WTC11 (cell line): ENCODE results near the gene ATR. TPM values are rescaled to one million over a fixed set of nuclear protein-coding genes. Genes with fewer than 3 reads are reported as not detected.

ENCODE experiments used
- ATAC-seq: fragments of 200-7000 bp; cut with Tn5 transposase; 2 replicates; pipeline ENCODE4 v1.10.0; 2021; ENCODE audit warnings: mild to moderate bottlenecking, moderate library complexity
- CTCF ChIA-PET: fragments of 300-600 bp; sonication (Branson Sonifier 250); formaldehyde crosslinking; loops from one replicate; lab custom pipeline; 2021; ENCODE audit warnings: antibody characterized with exemption; lab: Charles Lee
- POLR2A ChIA-PET: fragments of 350-600 bp; sonication (Branson Sonifier 250); formaldehyde crosslinking; loops from one replicate; lab custom pipeline; 2021; ENCODE audit warnings: antibody characterized with exemption; lab: Charles Lee
- DNase-seq: peaks from one replicate; pipeline ENCODE4 v3.0.0; 2021; ENCODE audit warnings: low spot score
- H3K27ac Mint-ChIP-seq: 2 replicates; pipeline ENCODE4 v1.8.0; 2021; ENCODE audit warnings: mixed read lengths
- H3K27me3 Mint-ChIP-seq: 2 replicates; pipeline ENCODE4 v1.8.0; 2021; ENCODE audit warnings: low read depth, mild to moderate bottlenecking, moderate library complexity, mixed read lengths
- H3K36me3 Mint-ChIP-seq: 2 replicates; pipeline ENCODE4 v1.8.0; 2021; ENCODE audit warnings: mixed read lengths
- H3K4me1 Mint-ChIP-seq: 2 replicates; pipeline ENCODE4 v1.8.0; 2022; ENCODE audit warnings: mixed read lengths
- H3K4me3 Mint-ChIP-seq: 2 replicates; pipeline ENCODE4 v1.8.0; 2021; ENCODE audit warnings: mild to moderate bottlenecking, moderate library complexity, mixed read lengths
- H3K9me3 Mint-ChIP-seq: 2 replicates; pipeline ENCODE4 v1.8.0; 2021; ENCODE audit warnings: mixed read lengths
- ATF1 ChIP-seq: sonication (generic); formaldehyde crosslinking; IDR thresholded peaks from 2 replicates; pipeline ENCODE4 v1.8.1; 2023; ENCODE audit warnings: mild to moderate bottlenecking, moderate library complexity, missing genetic modification reagents
- FOXJ3 ChIP-seq: sonication (generic); formaldehyde crosslinking; IDR thresholded peaks from 2 replicates; pipeline ENCODE4 v1.9.0; 2021; ENCODE audit warnings: missing genetic modification reagents, mild to moderate bottlenecking, borderline replicate concordance
- FOXP1 ChIP-seq: sonication (generic); formaldehyde crosslinking; IDR thresholded peaks from 2 replicates; pipeline ENCODE4 v1.8.0; 2022; ENCODE audit warnings: missing genetic modification reagents, mild to moderate bottlenecking, moderate library complexity, borderline replicate concordance
- GTF2I ChIP-seq: fragments of 250-450 bp; sonication (Bioruptor Pico); conservative IDR thresholded peaks from 2 replicates; pipeline ENCODE4 v1.4.0; 2021; ENCODE audit warnings: mild to moderate bottlenecking
- KAT7 ChIP-seq: sonication (generic); formaldehyde crosslinking; IDR thresholded peaks from 2 replicates; pipeline ENCODE4 v1.8.1; 2023; ENCODE audit warnings: missing genetic modification reagents, mild to moderate bottlenecking, borderline replicate concordance
- MXD4 ChIP-seq: fragments of 250-450 bp; sonication (Bioruptor Pico); IDR thresholded peaks from 2 replicates; pipeline ENCODE4 v1.8.0; 2021; ENCODE audit warnings: mild to moderate bottlenecking, moderate library complexity, borderline replicate concordance
- MYBL2 ChIP-seq: sonication (generic); formaldehyde crosslinking; IDR thresholded peaks from 2 replicates; pipeline ENCODE4 v1.8.1; 2023; ENCODE audit warnings: mild to moderate bottlenecking, moderate library complexity, missing genetic modification reagents
- NFE2L1 ChIP-seq: sonication (generic); formaldehyde crosslinking; IDR thresholded peaks from 2 replicates; pipeline ENCODE4 v1.8.1; 2023; ENCODE audit warnings: missing genetic modification reagents
- NR1H2 ChIP-seq: sonication (generic); formaldehyde crosslinking; IDR thresholded peaks from 2 replicates; pipeline ENCODE4 v1.9.0; 2021; ENCODE audit warnings: mild to moderate bottlenecking, moderate library complexity, missing genetic modification reagents
- OVOL2 ChIP-seq: fragments of 250-450 bp; sonication (Bioruptor Pico); IDR thresholded peaks from 2 replicates; pipeline ENCODE4 v1.9.0; 2021; ENCODE audit warnings: mild to moderate bottlenecking, borderline replicate concordance
- RELA ChIP-seq: sonication (generic); formaldehyde crosslinking; IDR thresholded peaks from 2 replicates; pipeline ENCODE4 v1.8.1; 2022; ENCODE audit warnings: missing genetic modification reagents, mild to moderate bottlenecking, borderline replicate concordance
- SP1 ChIP-seq: sonication (generic); formaldehyde crosslinking; conservative IDR thresholded peaks from 2 replicates; pipeline ENCODE4 v1.8.1; 2022; ENCODE audit warnings: missing genetic modification reagents
- TEAD4 ChIP-seq: sonication (generic); formaldehyde crosslinking; IDR thresholded peaks from 2 replicates; pipeline ENCODE4 v1.8.0; 2022; ENCODE audit warnings: mild to moderate bottlenecking, missing genetic modification reagents
- ZNF396 ChIP-seq: fragments of 250-450 bp; sonication (Bioruptor Pico); IDR thresholded peaks from 2 replicates; pipeline ENCODE4 v1.8.0; 2021; ENCODE audit warnings: mild to moderate bottlenecking, moderate library complexity, borderline replicate concordance
- total RNA-seq: library from RNA; stranded (reverse); gene quantifications from 3 replicates; pipeline ENCODE4 v1.2.3, GENCODE V29; 2021
- TF ChIP-seq, protein P1 (sequence below): sonication (generic); formaldehyde crosslinking; IDR thresholded peaks from 2 replicates; pipeline ENCODE4 v1.8.1; 2023; ENCODE audit warnings: mild to moderate bottlenecking, moderate library complexity, missing genetic modification reagents
- TF ChIP-seq, protein P2 (sequence below): sonication (generic); formaldehyde crosslinking; IDR thresholded peaks from 2 replicates; pipeline ENCODE4 v1.8.1; 2022; ENCODE audit warnings: mild to moderate bottlenecking, missing genetic modification reagents, moderate library complexity, borderline replicate concordance
- TF ChIP-seq, protein P3 (sequence below): sonication (generic); formaldehyde crosslinking; IDR thresholded peaks from 2 replicates; pipeline ENCODE4 v1.8.0; 2022; ENCODE audit warnings: mild to moderate bottlenecking, missing genetic modification reagents
- TF ChIP-seq, protein P4 (sequence below): sonication (generic); formaldehyde crosslinking; IDR thresholded peaks from 2 replicates; pipeline ENCODE4 v1.8.1; 2023; ENCODE audit warnings: mild to moderate bottlenecking, missing genetic modification reagents
- TF ChIP-seq, protein P5 (sequence below): fragments of 250-450 bp; sonication (Bioruptor Pico); IDR thresholded peaks from 2 replicates; pipeline ENCODE4 v1.9.0; 2021; ENCODE audit warnings: mild to moderate bottlenecking
- TF ChIP-seq, protein P6 (sequence below): sonication (generic); formaldehyde crosslinking; IDR thresholded peaks from 2 replicates; pipeline ENCODE4 v1.8.0; 2022; ENCODE audit warnings: missing genetic modification reagents
- TF ChIP-seq, protein P7 (sequence below): sonication (generic); formaldehyde crosslinking; IDR thresholded peaks from 2 replicates; pipeline ENCODE4 v1.8.1; 2022; ENCODE audit warnings: low read depth, mild to moderate bottlenecking, moderate library complexity, missing genetic modification reagents, borderline replicate concordance

Gene ATR
- total RNA-seq, 1 experiment from 2014 or later, result 26.7 TPM

DNA sequence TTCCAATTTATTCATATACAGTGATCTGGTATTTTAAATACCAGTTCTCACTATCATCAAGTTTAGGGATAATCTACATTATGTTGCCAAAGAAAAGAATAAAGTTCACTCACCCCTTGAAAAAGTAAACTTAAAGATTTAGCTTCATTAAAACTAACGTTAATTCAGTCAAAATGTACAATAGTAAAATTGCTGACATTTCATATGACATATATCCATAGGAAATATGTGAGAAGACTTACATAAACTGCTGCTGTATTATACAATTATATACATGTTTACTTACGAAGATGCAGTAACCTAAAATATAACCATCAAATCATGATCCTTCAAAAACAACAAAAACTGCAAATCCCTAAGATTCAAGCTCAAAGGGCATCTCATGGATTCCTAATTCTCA, 44.0 kb downstream of the ATR start:
- Mint-ChIP-seq H3K27me3 (no peaks in the 10 kb centered on the region), H3K27ac (no peak overlapping the region), H3K36me3 (peaks cover 35% of the 10 kb centered on the region), H3K9me3 (peaks cover 11% of the 10 kb centered on the region), H3K4me3 (no peak overlapping the region), H3K4me1 (no peaks in the 10 kb centered on the region)
- DNase-seq (no peak), ATAC-seq (no peak)
- no peak for TF ChIP-seq ATF1
- no peak for TF ChIP-seq MYBL2 (CRISPR knock-in tag)
- TF ChIP-seq, protein P1, sequence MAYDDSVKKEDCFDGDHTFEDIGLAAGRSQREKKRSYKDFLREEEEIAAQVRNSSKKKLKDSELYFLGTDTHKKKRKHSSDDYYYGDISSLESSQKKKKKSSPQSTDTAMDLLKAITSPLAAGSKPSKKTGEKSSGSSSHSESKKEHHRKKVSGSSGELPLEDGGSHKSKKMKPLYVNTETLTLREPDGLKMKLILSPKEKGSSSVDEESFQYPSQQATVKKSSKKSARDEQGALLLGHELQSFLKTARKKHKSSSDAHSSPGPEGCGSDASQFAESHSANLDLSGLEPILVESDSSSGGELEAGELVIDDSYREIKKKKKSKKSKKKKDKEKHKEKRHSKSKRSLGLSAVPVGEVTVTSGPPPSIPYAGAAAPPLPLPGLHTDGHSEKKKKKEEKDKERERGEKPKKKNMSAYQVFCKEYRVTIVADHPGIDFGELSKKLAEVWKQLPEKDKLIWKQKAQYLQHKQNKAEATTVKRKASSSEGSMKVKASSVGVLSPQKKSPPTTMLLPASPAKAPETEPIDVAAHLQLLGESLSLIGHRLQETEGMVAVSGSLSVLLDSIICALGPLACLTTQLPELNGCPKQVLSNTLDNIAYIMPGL (CRISPR knock-in tag), result no peak
- no peak for TF ChIP-seq SP1
- TF ChIP-seq, protein P2, sequence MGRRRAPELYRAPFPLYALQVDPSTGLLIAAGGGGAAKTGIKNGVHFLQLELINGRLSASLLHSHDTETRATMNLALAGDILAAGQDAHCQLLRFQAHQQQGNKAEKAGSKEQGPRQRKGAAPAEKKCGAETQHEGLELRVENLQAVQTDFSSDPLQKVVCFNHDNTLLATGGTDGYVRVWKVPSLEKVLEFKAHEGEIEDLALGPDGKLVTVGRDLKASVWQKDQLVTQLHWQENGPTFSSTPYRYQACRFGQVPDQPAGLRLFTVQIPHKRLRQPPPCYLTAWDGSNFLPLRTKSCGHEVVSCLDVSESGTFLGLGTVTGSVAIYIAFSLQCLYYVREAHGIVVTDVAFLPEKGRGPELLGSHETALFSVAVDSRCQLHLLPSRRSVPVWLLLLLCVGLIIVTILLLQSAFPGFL, result no peak
- no peak for TF ChIP-seq FOXP1 (CRISPR knock-in tag)
- TF ChIP-seq, protein P3, sequence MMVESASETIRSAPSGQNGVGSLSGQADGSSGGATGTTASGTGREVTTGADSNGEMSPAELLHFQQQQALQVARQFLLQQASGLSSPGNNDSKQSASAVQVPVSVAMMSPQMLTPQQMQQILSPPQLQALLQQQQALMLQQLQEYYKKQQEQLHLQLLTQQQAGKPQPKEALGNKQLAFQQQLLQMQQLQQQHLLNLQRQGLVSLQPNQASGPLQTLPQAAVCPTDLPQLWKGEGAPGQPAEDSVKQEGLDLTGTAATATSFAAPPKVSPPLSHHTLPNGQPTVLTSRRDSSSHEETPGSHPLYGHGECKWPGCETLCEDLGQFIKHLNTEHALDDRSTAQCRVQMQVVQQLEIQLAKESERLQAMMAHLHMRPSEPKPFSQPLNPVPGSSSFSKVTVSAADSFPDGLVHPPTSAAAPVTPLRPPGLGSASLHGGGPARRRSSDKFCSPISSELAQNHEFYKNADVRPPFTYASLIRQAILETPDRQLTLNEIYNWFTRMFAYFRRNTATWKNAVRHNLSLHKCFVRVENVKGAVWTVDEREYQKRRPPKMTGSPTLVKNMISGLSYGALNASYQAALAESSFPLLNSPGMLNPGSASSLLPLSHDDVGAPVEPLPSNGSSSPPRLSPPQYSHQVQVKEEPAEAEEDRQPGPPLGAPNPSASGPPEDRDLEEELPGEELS (CRISPR knock-in tag), result no peak
- no peak for TF ChIP-seq RELA (CRISPR knock-in tag)
- TF ChIP-seq, protein P4, sequence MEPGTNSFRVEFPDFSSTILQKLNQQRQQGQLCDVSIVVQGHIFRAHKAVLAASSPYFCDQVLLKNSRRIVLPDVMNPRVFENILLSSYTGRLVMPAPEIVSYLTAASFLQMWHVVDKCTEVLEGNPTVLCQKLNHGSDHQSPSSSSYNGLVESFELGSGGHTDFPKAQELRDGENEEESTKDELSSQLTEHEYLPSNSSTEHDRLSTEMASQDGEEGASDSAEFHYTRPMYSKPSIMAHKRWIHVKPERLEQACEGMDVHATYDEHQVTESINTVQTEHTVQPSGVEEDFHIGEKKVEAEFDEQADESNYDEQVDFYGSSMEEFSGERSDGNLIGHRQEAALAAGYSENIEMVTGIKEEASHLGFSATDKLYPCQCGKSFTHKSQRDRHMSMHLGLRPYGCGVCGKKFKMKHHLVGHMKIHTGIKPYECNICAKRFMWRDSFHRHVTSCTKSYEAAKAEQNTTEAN (CRISPR knock-in tag), result no peak
- POLR2A ChIA-PET, result no interaction called here
- CTCF ChIA-PET, result no interaction called here

DNA sequence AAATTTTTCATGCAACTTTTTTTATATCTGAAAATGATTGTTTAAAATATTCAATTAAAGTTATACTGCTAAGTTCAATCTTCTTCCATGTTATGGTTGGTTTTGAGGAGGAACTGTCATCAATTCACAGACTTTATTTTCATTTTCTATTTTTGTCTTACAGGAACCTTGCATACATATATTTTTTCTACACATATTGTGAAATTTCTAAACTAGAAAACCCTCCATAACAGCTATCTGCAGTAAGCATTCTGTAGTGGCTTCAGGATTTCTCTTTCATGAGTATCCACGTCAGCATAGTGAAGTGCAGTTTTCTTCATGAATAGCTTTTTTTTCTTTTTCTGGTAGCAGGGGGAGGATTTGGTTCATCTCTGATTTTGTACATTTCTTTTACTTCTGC, 48.2 kb downstream of the ATR start:
- ChIA-PET POLR2A (no interaction called here), CTCF (no interaction called here)
- Mint-ChIP-seq H3K4me1 (no peaks in the 10 kb centered on the region), H3K9me3 (peaks cover 11% of the 10 kb centered on the region), H3K36me3 (peaks cover 35% of the 10 kb centered on the region), H3K27me3 (no peaks in the 10 kb centered on the region), H3K4me3 (no peak overlapping the region), H3K27ac (no peak overlapping the region)
- DNase-seq (no peak), ATAC-seq (no peak)
- no peak for TF ChIP-seq FOXJ3
- TF ChIP-seq TEAD4 (CRISPR knock-in tag), result no peak
- TF ChIP-seq MXD4, result no peak
- TF ChIP-seq NFE2L1 (CRISPR knock-in tag), result no peak
- no peak for TF ChIP-seq GTF2I
- TF ChIP-seq, protein P5, sequence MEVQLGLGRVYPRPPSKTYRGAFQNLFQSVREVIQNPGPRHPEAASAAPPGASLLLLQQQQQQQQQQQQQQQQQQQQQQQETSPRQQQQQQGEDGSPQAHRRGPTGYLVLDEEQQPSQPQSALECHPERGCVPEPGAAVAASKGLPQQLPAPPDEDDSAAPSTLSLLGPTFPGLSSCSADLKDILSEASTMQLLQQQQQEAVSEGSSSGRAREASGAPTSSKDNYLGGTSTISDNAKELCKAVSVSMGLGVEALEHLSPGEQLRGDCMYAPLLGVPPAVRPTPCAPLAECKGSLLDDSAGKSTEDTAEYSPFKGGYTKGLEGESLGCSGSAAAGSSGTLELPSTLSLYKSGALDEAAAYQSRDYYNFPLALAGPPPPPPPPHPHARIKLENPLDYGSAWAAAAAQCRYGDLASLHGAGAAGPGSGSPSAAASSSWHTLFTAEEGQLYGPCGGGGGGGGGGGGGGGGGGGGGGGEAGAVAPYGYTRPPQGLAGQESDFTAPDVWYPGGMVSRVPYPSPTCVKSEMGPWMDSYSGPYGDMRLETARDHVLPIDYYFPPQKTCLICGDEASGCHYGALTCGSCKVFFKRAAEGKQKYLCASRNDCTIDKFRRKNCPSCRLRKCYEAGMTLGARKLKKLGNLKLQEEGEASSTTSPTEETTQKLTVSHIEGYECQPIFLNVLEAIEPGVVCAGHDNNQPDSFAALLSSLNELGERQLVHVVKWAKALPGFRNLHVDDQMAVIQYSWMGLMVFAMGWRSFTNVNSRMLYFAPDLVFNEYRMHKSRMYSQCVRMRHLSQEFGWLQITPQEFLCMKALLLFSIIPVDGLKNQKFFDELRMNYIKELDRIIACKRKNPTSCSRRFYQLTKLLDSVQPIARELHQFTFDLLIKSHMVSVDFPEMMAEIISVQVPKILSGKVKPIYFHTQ, result no peak
- TF ChIP-seq, protein P6, sequence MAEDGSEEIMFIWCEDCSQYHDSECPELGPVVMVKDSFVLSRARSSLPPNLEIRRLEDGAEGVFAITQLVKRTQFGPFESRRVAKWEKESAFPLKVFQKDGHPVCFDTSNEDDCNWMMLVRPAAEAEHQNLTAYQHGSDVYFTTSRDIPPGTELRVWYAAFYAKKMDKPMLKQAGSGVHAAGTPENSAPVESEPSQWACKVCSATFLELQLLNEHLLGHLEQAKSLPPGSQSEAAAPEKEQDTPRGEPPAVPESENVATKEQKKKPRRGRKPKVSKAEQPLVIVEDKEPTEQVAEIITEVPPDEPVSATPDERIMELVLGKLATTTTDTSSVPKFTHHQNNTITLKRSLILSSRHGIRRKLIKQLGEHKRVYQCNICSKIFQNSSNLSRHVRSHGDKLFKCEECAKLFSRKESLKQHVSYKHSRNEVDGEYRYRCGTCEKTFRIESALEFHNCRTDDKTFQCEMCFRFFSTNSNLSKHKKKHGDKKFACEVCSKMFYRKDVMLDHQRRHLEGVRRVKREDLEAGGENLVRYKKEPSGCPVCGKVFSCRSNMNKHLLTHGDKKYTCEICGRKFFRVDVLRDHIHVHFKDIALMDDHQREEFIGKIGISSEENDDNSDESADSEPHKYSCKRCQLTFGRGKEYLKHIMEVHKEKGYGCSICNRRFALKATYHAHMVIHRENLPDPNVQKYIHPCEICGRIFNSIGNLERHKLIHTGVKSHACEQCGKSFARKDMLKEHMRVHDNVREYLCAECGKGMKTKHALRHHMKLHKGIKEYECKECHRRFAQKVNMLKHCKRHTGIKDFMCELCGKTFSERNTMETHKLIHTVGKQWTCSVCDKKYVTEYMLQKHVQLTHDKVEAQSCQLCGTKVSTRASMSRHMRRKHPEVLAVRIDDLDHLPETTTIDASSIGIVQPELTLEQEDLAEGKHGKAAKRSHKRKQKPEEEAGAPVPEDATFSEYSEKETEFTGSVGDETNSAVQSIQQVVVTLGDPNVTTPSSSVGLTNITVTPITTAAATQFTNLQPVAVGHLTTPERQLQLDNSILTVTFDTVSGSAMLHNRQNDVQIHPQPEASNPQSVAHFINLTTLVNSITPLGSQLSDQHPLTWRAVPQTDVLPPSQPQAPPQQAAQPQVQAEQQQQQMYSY (CRISPR knock-in tag), result no peak
- no peak for TF ChIP-seq NR1H2 (CRISPR knock-in tag)
- TF ChIP-seq, protein P7, sequence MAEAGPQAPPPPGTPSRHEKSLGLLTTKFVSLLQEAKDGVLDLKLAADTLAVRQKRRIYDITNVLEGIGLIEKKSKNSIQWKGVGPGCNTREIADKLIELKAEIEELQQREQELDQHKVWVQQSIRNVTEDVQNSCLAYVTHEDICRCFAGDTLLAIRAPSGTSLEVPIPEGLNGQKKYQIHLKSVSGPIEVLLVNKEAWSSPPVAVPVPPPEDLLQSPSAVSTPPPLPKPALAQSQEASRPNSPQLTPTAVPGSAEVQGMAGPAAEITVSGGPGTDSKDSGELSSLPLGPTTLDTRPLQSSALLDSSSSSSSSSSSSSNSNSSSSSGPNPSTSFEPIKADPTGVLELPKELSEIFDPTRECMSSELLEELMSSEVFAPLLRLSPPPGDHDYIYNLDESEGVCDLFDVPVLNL (CRISPR knock-in tag), result no peak
- no peak for TF ChIP-seq ZNF396 (CRISPR knock-in tag)
- no peak for TF ChIP-seq KAT7 (CRISPR knock-in tag)
- TF ChIP-seq RELA (CRISPR knock-in tag), result no peak
- TF ChIP-seq OVOL2, result no peak
